Skeletal muscle tissue (tissue), 4 donors: Measurements from ENCODE around the gene GAS7. TPM values are rescaled to one million over a fixed set of nuclear protein-coding genes. Genes with fewer than 3 reads are reported as not detected.
"Not testable (repeated sequence)": the region's sequence is repeated elsewhere in the genome, so short reads cannot be mapped to it uniquely, and the experiment has no call there.

Source experiments
- H3K27ac ChIP-seq: one replicate; pipeline ENCODE4 v1.7.0; 2013; ENCODE audit warnings: mild to moderate bottlenecking, low read depth, low read length, inconsistent platforms
- H3K27me3 ChIP-seq, 3 donors: one replicate each; pipeline ENCODE4 v1.7.0; 2013; ENCODE audit warnings: low read length in 3 of 3; ENCODE audit not compliant: control insufficient read depth in 3 of 3, insufficient read depth in 3 of 3
- H3K36me3 ChIP-seq, 3 donors: one replicate each; pipeline ENCODE4 v1.7.0; 2013; ENCODE audit warnings: low read length in 3 of 3; ENCODE audit not compliant: control insufficient read depth in 3 of 3, insufficient read depth in 3 of 3
- H3K4me1 ChIP-seq, 3 donors: one replicate each; pipeline ENCODE4 v1.7.0; 2013; ENCODE audit warnings: low read length in 3 of 3, mild to moderate bottlenecking in 3 of 3; ENCODE audit not compliant: control insufficient read depth in 3 of 3, insufficient read depth in 3 of 3
- H3K4me3 ChIP-seq, 3 donors: one replicate each; pipeline ENCODE4 v1.7.0; 2013; ENCODE audit warnings: low read length in 3 of 3
- H3K9ac ChIP-seq, 3 donors: one replicate each; pipeline ENCODE4 v1.7.0; 2013; ENCODE audit warnings: low read length in 3 of 3, mild to moderate bottlenecking in 3 of 3, moderate library complexity in 2 of 3, low read depth in 1 of 3
- H3K9me3 ChIP-seq, 3 donors: one replicate each; pipeline ENCODE4 v1.7.0; 2013; ENCODE audit warnings: low read length in 3 of 3; ENCODE audit not compliant: control insufficient read depth in 3 of 3
- total RNA-seq: library from RNA; depleted of rRNA; stranded (reverse); fragments of >200 nt; gene quantifications from one replicate; pipeline ENCODE4 v1.2.3, GENCODE V29; 2014
- donor health status: Osteomylitis.

Gene GAS7
- total RNA-seq, 1 donor from 2014 or later = 58.5 TPM

DNA sequence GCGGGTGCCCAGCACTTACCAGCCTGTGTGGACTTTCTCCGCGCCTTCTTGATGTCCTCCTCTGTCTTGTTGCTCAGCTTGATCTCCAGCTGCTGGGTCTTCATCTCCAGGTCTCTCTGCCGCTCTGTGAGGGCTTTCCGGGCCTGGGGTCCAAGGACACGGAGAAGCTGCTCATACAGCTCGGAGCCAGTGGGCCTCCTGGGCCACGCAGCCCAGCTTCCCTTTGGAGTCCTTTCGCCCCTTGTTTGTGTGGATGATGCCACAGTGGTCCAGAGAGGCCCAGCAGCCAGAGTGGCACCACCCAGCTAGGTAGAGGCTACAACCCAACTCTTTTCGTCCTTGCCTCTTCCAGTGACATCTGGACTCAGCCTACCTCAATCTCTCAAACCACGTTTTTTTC is 272.9 kb downstream of the GAS7 start:
- peaks cover 0 to 9% (median 0%) of the 10 kb centered on the region in 3 donors for H3K36me3 ChIP-seq
- no peak overlapping the region for H3K9ac ChIP-seq
- no peak overlapping the region for H3K4me3 ChIP-seq
- H3K4me1 ChIP-seq = peaks cover 0 to 7% (median 4%) of the 10 kb centered on the region in 3 donors
- H3K27me3 ChIP-seq = peaks cover 0 to 13% (median 5%) of the 10 kb centered on the region in 3 donors
- H3K27ac ChIP-seq = no peak overlapping the region
- H3K9me3 ChIP-seq = no peaks in the 10 kb centered on the region

DNA sequence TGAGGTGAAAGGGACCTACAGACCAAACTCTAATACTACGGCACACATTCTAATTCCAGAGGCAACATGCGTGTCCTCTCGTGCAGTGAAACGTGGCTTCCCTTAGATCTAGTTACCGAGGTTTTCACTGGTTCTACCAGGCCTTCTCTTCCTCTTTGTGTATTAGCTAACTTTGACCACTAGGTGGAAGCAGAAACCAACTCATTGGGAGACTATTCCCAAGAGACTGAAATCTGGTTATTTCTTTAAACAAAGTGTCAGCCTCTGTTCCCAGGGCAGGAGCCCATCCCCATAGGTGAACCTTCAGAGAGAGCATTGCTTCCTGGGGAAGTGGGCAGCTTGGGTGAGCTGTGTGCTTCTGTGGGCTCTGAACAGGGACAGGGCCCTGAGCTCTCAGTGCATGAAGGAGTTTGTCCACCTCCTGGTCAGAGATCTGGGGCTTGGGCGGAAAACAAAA is 273.6 kb downstream of the GAS7 start:
- Histone ChIP-seq H3K9me3 (no peaks in the 10 kb centered on the region), H3K4me1 (peaks cover 0 to 7% (median 4%) of the 10 kb centered on the region in 3 donors), H3K36me3 (peaks cover 0 to 9% (median 0%) of the 10 kb centered on the region in 3 donors), H3K27me3 (peaks cover 0 to 8% (median 5%) of the 10 kb centered on the region in 3 donors), H3K9ac (peak overlapping the region in 2 of 3 donors; percentile 9 to 54), H3K27ac (no peak overlapping the region), H3K4me3 (no peak overlapping the region)

DNA sequence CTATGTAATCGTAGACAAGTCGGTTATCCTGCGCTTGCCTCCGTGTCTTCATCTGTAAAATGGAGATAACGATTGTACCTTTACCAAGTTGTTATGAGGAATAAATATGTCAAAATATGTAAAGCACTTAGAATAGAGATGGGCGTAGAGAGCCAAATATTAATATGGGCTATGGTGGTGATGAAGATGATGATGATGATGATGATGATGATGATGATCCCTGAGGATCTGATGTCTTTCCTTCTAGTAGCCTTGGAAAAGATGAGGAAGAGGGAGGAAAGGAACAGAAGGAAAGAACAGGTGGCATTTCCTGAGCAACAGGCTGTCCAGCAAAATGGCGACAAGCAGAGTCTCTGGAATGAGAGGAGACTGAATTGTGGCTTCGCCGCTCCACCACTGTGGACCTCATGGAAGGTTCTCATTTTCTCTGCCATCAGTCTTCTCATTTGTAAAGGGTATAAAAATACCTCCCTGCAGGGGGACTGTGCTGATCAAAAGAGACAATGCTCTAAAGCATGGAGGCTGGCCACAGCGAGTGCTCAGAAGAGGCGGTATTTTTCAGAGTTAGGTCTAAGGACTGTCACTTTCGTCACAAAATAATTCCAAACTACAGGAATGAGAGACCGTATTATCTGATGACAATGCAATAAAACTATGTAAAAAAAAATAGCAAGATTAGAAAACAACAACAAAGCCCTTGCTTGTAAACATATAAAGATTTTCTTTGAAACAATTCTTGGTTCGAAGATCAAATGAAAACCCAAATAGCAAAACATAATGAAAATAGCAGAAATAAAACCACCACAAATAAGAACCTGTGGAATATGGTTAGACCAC is 276.2 kb downstream of the GAS7 start:
- H3K4me3 ChIP-seq = no peak overlapping the region
- no peaks in the 10 kb centered on the region for H3K9me3 ChIP-seq
- peaks cover 0 to 11% (median 0%) of the 10 kb centered on the region in 3 donors for H3K36me3 ChIP-seq
- no peak overlapping the region for H3K27ac ChIP-seq
- no peak overlapping the region for H3K9ac ChIP-seq
- peaks cover 0 to 5% (median 0%) of the 10 kb centered on the region in 3 donors for H3K27me3 ChIP-seq
- H3K4me1 ChIP-seq = peaks cover 0 to 4% (median 0%) of the 10 kb centered on the region in 3 donors

DNA sequence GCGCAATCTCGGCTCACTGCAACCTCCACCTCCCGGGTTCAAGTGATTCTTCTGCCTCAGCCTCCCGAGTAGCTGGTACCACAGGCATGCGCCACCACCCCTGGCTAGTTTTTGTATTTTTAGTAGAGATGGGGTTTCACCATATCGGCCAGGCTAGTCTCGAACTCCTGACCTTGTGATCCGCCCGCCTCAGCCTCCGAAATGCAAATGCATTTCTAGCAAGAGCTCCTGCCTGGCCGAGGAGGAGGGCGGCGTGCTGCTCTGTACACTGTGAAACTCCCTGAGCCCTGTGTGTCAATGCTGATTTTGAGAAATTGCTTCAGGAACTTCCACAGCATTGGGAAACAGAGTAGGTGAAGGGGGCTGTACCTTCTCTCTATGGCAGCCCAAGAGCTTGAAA is 277.2 kb downstream of the GAS7 start:
- not testable (repeated sequence) for H3K4me1 ChIP-seq, H3K9me3 ChIP-seq, H3K27ac ChIP-seq, H3K4me3 ChIP-seq, H3K9ac ChIP-seq, H3K27me3 ChIP-seq
- H3K36me3 ChIP-seq = peaks cover 0 to 12% (median 0%) of the 10 kb centered on the region in 3 donors

DNA sequence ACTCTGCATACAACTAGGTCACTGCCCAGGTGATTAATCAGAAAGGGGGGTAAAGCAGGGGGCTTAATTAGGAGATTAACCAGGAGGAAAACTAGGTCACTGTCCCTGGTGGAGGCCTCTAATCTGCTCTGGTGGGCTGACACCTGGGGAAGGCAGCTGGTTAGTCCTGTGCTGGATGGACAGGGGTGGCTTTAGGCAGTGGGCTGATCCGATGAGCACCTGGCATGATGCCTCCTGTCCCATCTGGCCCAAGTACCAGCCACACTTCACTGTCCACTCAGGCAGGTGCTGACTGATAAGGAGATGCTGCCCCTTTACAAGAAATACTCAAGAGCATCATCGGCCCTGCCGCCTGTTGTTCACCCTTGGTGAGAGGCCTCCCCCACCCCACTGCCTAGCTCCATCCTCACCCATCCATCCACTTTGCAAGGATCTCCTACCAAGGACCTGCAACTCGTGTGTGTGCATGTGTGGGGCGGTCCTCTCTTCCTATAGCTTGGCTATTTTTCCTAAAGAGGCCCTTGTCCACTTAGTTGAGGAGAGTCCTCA is 279.5 kb downstream of the GAS7 start:
- Histone ChIP-seq H3K36me3 (peaks cover 0 to 10% (median 0%) of the 10 kb centered on the region in 3 donors), H3K4me1 (no peaks in the 10 kb centered on the region), H3K27ac (no peak overlapping the region), H3K4me3 (no peak overlapping the region), H3K9ac (no peak overlapping the region), H3K9me3 (no peaks in the 10 kb centered on the region), H3K27me3 (no peaks in the 10 kb centered on the region)

DNA sequence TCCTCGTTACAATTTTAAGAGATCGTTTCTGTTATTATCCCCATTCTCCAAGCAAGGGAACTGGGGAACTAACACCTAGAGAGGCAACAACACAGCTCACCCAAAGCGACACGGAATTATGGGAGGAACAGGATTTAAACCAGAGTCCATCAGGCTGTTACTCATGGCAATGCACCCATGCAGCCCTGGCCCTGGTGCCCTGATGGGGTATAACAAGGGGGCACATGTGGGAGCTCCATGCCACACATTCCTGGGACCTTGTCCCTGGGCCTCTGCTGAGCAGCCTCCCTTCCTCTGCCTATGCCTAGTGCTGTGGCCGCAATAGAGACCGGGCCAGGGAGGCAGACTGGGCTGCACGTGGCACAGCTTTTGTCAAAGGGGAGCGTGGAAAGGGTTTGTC is 280.1 kb downstream of the GAS7 start:
- H3K27ac ChIP-seq = no peak overlapping the region
- H3K9me3 ChIP-seq = no peaks in the 10 kb centered on the region
- no peaks in the 10 kb centered on the region for H3K4me1 ChIP-seq
- peaks cover 0 to 10% (median 0%) of the 10 kb centered on the region in 3 donors for H3K36me3 ChIP-seq
- no peaks in the 10 kb centered on the region for H3K27me3 ChIP-seq
- no peak overlapping the region for H3K9ac ChIP-seq
- no peak overlapping the region for H3K4me3 ChIP-seq

DNA sequence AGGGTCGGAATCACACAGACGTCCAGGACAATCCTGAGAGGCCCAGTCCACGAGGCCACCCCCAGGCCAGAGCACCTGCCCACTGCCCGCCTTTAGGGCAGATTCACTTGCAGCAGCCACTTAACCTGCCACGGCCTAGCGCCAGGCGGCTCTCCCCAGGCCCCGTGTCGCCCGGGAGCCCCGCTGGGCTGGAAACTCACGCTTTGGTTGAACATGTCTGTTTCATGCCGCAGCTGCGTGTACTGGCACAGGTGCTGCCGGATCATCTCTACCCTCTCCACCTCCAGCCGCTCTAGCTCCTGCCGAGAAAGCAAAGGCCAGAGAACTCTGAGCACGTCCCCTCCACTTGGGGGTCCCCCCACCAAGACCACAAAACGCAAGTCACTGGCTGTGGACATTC is 280.6 kb downstream of the GAS7 start:
- Histone ChIP-seq H3K27me3 (no peaks in the 10 kb centered on the region), H3K4me3 (no peak overlapping the region), H3K27ac (no peak overlapping the region), H3K9ac (no peak overlapping the region), H3K36me3 (peaks cover 0 to 10% (median 0%) of the 10 kb centered on the region in 3 donors), H3K4me1 (no peaks in the 10 kb centered on the region), H3K9me3 (no peaks in the 10 kb centered on the region)

DNA sequence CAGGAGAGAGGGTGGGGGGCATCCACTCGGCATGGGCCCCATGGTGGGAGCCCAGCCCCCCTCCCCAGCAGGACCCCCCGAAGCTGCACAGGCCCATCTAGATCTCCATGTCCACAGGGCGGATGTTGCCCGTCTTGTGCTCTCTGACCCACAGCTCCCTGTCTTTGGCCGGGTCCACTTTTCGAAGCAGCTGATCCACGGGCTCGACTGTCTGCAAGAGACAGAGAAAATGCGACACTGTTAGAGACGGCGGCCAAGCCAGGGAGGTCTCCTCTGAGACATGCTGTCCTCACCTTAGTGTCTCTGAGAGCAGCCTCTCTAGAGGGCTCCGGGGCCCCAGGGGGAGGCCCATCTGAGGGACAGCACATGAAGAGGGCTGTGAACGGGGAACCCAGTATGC is 281.3 kb downstream of the GAS7 start:
- Histone ChIP-seq H3K4me1 (no peaks in the 10 kb centered on the region), H3K9ac (no peak overlapping the region), H3K36me3 (peaks cover 0 to 10% (median 0%) of the 10 kb centered on the region in 3 donors), H3K27ac (no peak overlapping the region), H3K9me3 (no peaks in the 10 kb centered on the region), H3K27me3 (no peaks in the 10 kb centered on the region), H3K4me3 (no peak overlapping the region)

DNA sequence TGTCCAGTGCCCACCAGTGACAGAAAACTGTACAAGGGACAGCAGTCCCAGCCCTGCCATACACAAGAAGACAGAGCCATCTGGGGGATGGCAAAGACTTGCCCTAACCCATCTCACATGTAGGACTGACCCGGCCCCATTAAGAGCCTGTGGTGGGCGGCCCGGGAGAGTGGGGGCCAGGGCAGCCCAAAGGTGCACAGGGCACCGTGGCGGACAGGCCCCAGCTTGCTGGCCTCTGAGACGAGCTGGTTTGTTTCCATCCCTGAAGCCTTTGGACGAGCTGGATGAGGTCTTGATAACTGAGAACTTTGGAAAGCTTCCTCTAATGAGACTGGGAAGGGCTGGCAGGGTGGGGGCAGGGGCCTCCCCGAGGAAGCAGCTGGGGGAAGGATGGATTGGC is 282.3 kb downstream of the GAS7 start:
- no peaks in the 10 kb centered on the region for H3K4me1 ChIP-seq
- no peak overlapping the region for H3K4me3 ChIP-seq
- H3K27me3 ChIP-seq = no peaks in the 10 kb centered on the region
- H3K9me3 ChIP-seq = no peaks in the 10 kb centered on the region
- no peak overlapping the region for H3K9ac ChIP-seq
- H3K36me3 ChIP-seq = peaks cover 0 to 10% (median 0%) of the 10 kb centered on the region in 3 donors
- H3K27ac ChIP-seq = no peak overlapping the region

DNA sequence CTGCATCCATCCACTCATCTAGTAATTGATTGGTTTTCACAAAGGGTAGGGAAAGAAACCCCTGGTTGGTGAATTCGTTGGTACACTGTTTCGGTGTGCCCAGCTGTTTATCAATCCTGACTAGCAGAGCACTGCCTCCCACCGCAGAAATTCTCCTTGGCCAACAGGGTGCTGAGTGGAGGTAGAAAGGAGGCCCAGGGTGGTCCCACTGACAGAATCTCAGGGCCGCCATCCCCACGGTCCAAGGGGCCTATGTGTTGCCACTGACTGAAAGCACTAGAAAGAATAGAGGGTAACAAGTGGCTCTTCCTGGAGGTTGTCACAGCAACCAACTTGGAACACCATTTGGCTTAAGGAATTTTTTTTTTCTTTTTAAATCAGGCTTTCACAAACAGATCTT is 284.9 kb downstream of the GAS7 start:
- Histone ChIP-seq H3K36me3 (peaks cover 0 to 8% (median 0%) of the 10 kb centered on the region in 3 donors), H3K4me3 (no peak overlapping the region), H3K27me3 (peaks cover 5 to 17% (median 13%) of the 10 kb centered on the region in 3 donors), H3K9ac (no peak overlapping the region), H3K27ac (no peak overlapping the region), H3K9me3 (no peaks in the 10 kb centered on the region), H3K4me1 (no peaks in the 10 kb centered on the region)
